ENCODE data around the gene SV2B. TPM values are rescaled to one million over a fixed set of nuclear protein-coding genes. Genes with fewer than 3 reads are reported as not detected.

The SV2B gene
- total RNA-seq, 1 experiment from 2014 or later: 0.44 TPM

DNA sequence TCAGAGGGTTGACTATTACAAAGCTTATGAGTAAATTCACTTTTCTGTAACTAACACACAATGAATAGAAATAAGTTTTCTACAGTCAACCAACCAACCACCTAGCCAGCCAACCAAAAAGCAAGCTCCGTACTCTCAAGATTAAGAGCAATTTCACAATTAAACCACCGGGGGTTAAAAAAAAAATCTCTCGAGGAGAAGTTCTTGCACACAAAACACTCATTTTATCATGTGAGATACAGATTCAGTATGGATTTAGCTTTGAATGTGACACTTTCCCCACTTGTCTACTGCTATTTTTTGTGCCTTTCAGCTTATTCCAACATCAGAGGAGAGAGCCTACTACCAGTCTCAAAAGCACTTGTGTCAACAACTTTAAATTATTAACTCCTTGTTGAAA, 135.3 kb downstream of the SV2B start:
- ChIA-PET CTCF (interaction anchor here (0.8 to 2.1 kb wide), 5 partner anchors 10 to 279 kb away, joined by 4 to 9 read pairs (median 5); no protein-coding TSS in a partner anchor), POLR2A (no interaction called here)
- Mint-ChIP-seq H3K4me3 (ENCODE audit: unreplicated experiment) (no peak overlapping the region), H3K27ac (ENCODE audit: low read depth, unreplicated experiment) (no peak overlapping the region), H3K4me1 (ENCODE audit: insufficient read depth, unreplicated experiment) (no peaks in the 10 kb centered on the region), H3K36me3 (ENCODE audit: insufficient read depth, unreplicated experiment) (no peaks in the 10 kb centered on the region), H3K9me3 (ENCODE audit: unreplicated experiment) (no peaks in the 10 kb centered on the region), H3K27me3 (ENCODE audit: insufficient read depth, unreplicated experiment) (peaks cover 34% of the 10 kb centered on the region)
- intact Hi-C loops (cut with micrococcal nuclease): no loop called here
- TF ChIP-seq, protein P1, sequence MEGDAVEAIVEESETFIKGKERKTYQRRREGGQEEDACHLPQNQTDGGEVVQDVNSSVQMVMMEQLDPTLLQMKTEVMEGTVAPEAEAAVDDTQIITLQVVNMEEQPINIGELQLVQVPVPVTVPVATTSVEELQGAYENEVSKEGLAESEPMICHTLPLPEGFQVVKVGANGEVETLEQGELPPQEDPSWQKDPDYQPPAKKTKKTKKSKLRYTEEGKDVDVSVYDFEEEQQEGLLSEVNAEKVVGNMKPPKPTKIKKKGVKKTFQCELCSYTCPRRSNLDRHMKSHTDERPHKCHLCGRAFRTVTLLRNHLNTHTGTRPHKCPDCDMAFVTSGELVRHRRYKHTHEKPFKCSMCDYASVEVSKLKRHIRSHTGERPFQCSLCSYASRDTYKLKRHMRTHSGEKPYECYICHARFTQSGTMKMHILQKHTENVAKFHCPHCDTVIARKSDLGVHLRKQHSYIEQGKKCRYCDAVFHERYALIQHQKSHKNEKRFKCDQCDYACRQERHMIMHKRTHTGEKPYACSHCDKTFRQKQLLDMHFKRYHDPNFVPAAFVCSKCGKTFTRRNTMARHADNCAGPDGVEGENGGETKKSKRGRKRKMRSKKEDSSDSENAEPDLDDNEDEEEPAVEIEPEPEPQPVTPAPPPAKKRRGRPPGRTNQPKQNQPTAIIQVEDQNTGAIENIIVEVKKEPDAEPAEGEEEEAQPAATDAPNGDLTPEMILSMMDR (IDR thresholded peaks at IDR 0.05; ENCODE audit: unreplicated experiment): no peak
- no TSS peak for BruUV-seq (replicated peaks)
- no peak for DNase-seq (ENCODE audit: unreplicated experiment)

DNA sequence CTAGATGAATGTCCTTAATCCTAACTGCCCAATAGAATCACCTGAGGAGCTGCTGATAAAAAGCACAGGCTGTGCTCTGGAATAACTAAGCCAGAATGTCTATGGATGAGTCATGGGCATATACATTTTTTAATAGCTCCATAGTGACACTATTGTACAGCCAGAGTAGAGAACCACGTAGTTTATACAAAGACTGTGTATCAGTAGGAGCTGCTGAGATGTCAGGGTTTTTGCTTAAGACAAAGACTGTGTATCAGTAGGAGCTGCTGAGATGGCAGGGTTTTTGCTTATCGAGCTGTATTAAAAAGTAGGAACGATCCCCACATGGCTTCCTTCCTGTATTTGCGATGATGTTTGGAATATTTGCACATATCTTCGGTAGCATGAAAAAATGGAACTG, 137.4 kb downstream of the SV2B start:
- BruUV-seq (replicated peaks): no TSS peak
- H3K27me3 Mint-ChIP-seq (ENCODE audit: insufficient read depth, unreplicated experiment): peaks cover 22% of the 10 kb centered on the region
- no peaks in the 10 kb centered on the region for H3K4me1 Mint-ChIP-seq (ENCODE audit: insufficient read depth, unreplicated experiment)
- H3K27ac Mint-ChIP-seq (ENCODE audit: low read depth, unreplicated experiment): no peak overlapping the region
- H3K4me3 Mint-ChIP-seq (ENCODE audit: unreplicated experiment): no peak overlapping the region
- ChIA-PET POLR2A (interaction anchor here (1.2 kb wide), 1 partner anchor 10 kb away, joined by 4 read pairs; no protein-coding TSS in a partner anchor), CTCF (interaction anchor here (0.5 to 2.0 kb wide), 4 partner anchors 11 to 713 kb away, joined by 3 to 11 read pairs (median 8); no protein-coding TSS in a partner anchor)
- no peak for DNase-seq (ENCODE audit: unreplicated experiment)
- intact Hi-C loops (cut with micrococcal nuclease): no loop called here
- no peaks in the 10 kb centered on the region for H3K9me3 Mint-ChIP-seq (ENCODE audit: unreplicated experiment)
- TF ChIP-seq, protein P1 (IDR thresholded peaks at IDR 0.05; ENCODE audit: unreplicated experiment): no peak
- H3K36me3 Mint-ChIP-seq (ENCODE audit: insufficient read depth, unreplicated experiment): no peaks in the 10 kb centered on the region

DNA sequence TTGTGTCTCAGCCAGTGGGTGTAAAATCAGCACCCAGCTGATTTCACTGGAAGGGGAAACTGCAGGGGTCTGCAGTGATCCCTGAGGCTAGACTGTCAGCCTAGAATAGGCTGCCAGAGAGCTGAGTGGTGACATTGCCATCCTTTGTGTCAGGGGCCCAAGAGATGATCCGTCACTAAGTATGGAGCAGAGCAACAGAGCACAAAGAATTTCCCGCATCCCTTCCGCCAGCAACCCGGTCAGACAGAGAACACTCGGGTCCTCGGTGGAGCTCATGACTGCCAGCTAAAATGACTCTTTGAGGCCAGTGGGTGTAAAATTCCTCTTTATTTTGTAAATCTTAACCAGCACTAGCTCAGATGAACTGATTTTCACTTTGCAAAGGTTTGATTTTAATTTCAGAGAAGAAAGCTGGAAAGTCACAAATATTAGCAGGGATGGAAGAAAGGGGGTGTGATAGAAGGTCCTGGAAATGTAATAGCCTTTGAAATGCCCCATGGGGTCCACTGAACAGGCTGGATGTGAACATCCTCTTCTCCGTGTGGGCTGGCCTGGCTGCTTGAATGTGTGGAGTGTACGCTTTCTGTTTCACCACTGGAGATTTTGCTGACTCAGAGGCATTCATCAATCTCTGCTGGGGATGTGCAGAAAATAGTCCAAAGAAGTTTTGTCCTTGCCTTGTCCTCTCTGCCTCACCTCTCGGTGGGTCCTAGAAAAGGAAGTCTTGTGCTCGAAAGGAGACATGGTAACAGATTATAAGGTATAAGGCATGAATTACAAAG, 138.8 kb downstream of the SV2B start:
- intact Hi-C loops (cut with micrococcal nuclease): no loop called here
- H3K36me3 Mint-ChIP-seq (ENCODE audit: insufficient read depth, unreplicated experiment): no peaks in the 10 kb centered on the region
- no peak overlapping the region for H3K4me3 Mint-ChIP-seq (ENCODE audit: unreplicated experiment)
- CTCF ChIA-PET: interaction anchor here (0.6 to 1.7 kb wide), 7 partner anchors 13 to 189 kb away, joined by 3 to 7 read pairs (median 3); no protein-coding TSS in a partner anchor
- H3K4me1 Mint-ChIP-seq (ENCODE audit: insufficient read depth, unreplicated experiment): no peaks in the 10 kb centered on the region
- no peak for DNase-seq (ENCODE audit: unreplicated experiment)
- POLR2A ChIA-PET: interaction anchor here (1.2 kb wide), 1 partner anchor 12 kb away, joined by 4 read pairs; no protein-coding TSS in a partner anchor
- no peaks in the 10 kb centered on the region for H3K9me3 Mint-ChIP-seq (ENCODE audit: unreplicated experiment)
- BruUV-seq (replicated peaks): no TSS peak
- TF ChIP-seq, protein P1 (IDR thresholded peaks at IDR 0.05; ENCODE audit: unreplicated experiment): no peak
- H3K27ac Mint-ChIP-seq (ENCODE audit: low read depth, unreplicated experiment): no peak overlapping the region
- peaks cover 22% of the 10 kb centered on the region for H3K27me3 Mint-ChIP-seq (ENCODE audit: insufficient read depth, unreplicated experiment)

DNA sequence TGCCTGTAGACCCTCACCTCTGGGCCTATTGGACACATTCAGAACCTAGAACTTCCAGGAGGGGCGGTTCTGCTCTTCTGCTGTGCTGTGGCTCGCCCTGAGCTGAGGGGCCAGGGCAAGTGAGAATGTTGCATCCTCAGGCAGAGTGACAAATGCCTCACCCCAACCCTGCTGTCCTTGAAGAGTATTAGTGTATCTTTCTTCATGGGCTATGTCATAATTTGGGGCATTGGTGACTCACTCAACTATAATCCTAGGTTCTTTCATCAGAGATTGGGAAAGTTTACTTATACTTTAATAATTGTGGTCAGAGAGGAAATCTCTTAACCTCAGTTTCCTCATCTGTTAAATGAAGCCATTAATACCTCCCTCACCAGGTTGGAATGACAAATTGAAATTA, 143.8 kb downstream of the SV2B start:
- no peaks in the 10 kb centered on the region for H3K36me3 Mint-ChIP-seq (ENCODE audit: insufficient read depth, unreplicated experiment)
- intact Hi-C loops (cut with micrococcal nuclease): no loop called here
- H3K4me1 Mint-ChIP-seq (ENCODE audit: insufficient read depth, unreplicated experiment): no peaks in the 10 kb centered on the region
- CTCF ChIA-PET: no interaction called here
- POLR2A ChIA-PET: no interaction called here
- peaks cover 13% of the 10 kb centered on the region for H3K27me3 Mint-ChIP-seq (ENCODE audit: insufficient read depth, unreplicated experiment)
- TF ChIP-seq, protein P1 (IDR thresholded peaks at IDR 0.05; ENCODE audit: unreplicated experiment): no peak
- no peak overlapping the region for H3K4me3 Mint-ChIP-seq (ENCODE audit: unreplicated experiment)
- H3K27ac Mint-ChIP-seq (ENCODE audit: low read depth, unreplicated experiment): no peak overlapping the region
- peak; percentile 21 for DNase-seq (ENCODE audit: unreplicated experiment)
- no TSS peak for BruUV-seq (replicated peaks)
- no peaks in the 10 kb centered on the region for H3K9me3 Mint-ChIP-seq (ENCODE audit: unreplicated experiment)

Measured in MCF 10A (cell line).